ENCODE data around the gene IL1B. TPM values are rescaled to one million over a fixed set of nuclear protein-coding genes. Genes with fewer than 3 reads are reported as not detected.
A peak's percentile ranks its signal among the peaks of the same experiment; 100 is the strongest.

IL1B gene
- total RNA-seq, 4 donors from 2014 or later = 0.26 TPM; not detected in 3

GRCh38 chr2:112813280-112813966 is 23.2 kb downstream of the IL1B start:
- no peak overlapping the region for H3K4me3 ChIP-seq
- DNase-seq = no peak
- intact Hi-C loops (cut with DNase I; ENCODE audit: low total_unique reads) = no loop called here
- TF ChIP-seq POLR2A (IDR thresholded peaks at IDR 0.05) (no peak), CTCF (IDR thresholded peaks at IDR 0.05) (no peak)
- no peaks in the 10 kb centered on the region for H3K9me3 ChIP-seq
- no peaks in the 10 kb centered on the region for H3K4me1 ChIP-seq
- no peak overlapping the region for H3K27ac ChIP-seq
- no peaks in the 10 kb centered on the region for H3K27me3 ChIP-seq
- no peaks in the 10 kb centered on the region for H3K36me3 ChIP-seq

- intact Hi-C loops (cut with DNase I; ENCODE audit: low total_unique reads) = no loop called here
- no peak for DNase-seq
- Histone ChIP-seq H3K36me3 (no peaks in the 10 kb centered on the region), H3K27ac (no peak overlapping the region), H3K9me3 (no peaks in the 10 kb centered on the region), H3K27me3 (no peaks in the 10 kb centered on the region), H3K4me1 (no peaks in the 10 kb centered on the region), H3K4me3 (no peak overlapping the region)
- TF ChIP-seq CTCF (IDR thresholded peaks at IDR 0.05) = no peak
- TF ChIP-seq POLR2A (IDR thresholded peaks at IDR 0.05) = no peak
These were observed 24.0 kb downstream of the IL1B start for GRCh38 chr2:112812318-112813267.

DNA sequence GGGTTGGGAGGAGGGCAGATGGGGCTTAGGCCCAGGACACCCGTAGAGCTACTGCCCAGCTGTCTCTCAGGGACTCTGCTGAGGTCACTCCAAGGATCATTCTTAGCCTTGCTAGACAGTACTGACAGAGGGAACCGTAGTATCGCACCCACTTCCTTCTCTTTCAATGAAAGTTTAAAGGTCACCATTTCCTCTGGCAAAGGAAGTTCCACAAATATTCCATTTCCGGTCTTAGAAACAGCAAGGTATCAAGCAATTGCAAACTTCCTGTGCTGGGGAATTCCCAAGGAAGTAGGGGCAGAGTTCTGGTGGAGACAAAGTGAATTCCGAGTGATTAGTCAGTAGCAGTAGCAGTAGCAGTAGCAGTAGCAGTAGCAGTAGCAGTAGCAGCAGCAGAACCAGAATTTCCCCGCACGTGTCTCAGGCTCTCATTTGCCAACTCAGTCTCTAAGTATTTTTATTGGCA is 24.7 kb downstream of the IL1B start:
- peak in 1 of 2 donors; percentile 19 for DNase-seq
- no peak overlapping the region for H3K4me3 ChIP-seq
- H3K36me3 ChIP-seq = no peaks in the 10 kb centered on the region
- H3K9me3 ChIP-seq = no peaks in the 10 kb centered on the region
- H3K27ac ChIP-seq = no peak overlapping the region
- H3K4me1 ChIP-seq = no peaks in the 10 kb centered on the region
- intact Hi-C loops (cut with DNase I; ENCODE audit: low total_unique reads) = no loop called here
- TF ChIP-seq POLR2A (IDR thresholded peaks at IDR 0.05) (no peak), CTCF (IDR thresholded peaks at IDR 0.05) (no peak)
- no peaks in the 10 kb centered on the region for H3K27me3 ChIP-seq

- no peaks in the 10 kb centered on the region for H3K4me1 ChIP-seq
- no peak overlapping the region for H3K4me3 ChIP-seq
- intact Hi-C loops (cut with DNase I; ENCODE audit: low total_unique reads) = no loop called here
- no peaks in the 10 kb centered on the region for H3K27me3 ChIP-seq
- no peak overlapping the region for H3K27ac ChIP-seq
- H3K36me3 ChIP-seq = no peaks in the 10 kb centered on the region
- no peaks in the 10 kb centered on the region for H3K9me3 ChIP-seq
- TF ChIP-seq CTCF (IDR thresholded peaks at IDR 0.05) (no peak), POLR2A (IDR thresholded peaks at IDR 0.05) (no peak)
- no peak for DNase-seq
These were observed 25.2 kb downstream of the IL1B start for GRCh38 chr2:112811276-112811831.

Data from uterus (tissue), 4 donors.